Measurements from ENCODE around the gene NAT10.

DNA sequence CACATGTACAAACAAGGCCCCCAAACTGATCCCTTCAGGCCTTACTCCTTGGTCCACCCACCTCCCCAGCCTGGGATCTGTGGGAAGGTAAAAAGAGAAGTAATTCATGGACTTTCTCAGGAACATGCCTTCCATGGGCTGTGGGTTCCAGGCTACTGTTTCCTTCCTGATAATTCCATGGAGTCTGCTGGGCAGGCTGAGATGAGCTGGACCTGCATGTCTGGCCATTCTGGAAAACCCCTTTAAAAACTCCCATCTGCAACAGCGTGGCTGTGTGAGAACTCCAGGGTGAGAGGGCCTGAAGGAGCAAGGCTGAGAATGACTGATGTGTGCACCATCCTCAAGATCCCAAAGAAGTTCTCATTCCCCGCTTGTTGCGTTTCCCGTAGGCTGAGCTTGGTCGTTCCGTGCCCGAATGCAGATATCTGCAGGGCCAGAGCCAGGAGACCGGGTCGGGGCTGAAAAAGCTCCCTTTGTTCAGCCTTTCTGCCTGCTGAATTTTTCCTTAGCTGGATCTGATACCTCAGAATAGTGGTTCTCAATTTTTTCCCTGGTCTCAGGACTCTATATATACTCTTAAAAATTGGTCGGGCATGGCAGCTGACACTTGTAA, 72.9 kb downstream of the NAT10 start:
- no peak for TF ChIP-seq POLR2AphosphoS5 (IDR thresholded peaks at IDR 0.05)
- no peak for TF ChIP-seq EP300 (IDR thresholded peaks at IDR 0.05)
- TF ChIP-seq, protein P1, sequence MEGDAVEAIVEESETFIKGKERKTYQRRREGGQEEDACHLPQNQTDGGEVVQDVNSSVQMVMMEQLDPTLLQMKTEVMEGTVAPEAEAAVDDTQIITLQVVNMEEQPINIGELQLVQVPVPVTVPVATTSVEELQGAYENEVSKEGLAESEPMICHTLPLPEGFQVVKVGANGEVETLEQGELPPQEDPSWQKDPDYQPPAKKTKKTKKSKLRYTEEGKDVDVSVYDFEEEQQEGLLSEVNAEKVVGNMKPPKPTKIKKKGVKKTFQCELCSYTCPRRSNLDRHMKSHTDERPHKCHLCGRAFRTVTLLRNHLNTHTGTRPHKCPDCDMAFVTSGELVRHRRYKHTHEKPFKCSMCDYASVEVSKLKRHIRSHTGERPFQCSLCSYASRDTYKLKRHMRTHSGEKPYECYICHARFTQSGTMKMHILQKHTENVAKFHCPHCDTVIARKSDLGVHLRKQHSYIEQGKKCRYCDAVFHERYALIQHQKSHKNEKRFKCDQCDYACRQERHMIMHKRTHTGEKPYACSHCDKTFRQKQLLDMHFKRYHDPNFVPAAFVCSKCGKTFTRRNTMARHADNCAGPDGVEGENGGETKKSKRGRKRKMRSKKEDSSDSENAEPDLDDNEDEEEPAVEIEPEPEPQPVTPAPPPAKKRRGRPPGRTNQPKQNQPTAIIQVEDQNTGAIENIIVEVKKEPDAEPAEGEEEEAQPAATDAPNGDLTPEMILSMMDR (IDR thresholded peaks at IDR 0.05) = no peak

All from suprapubic skin (tissue), 4 donors.